ENCODE measurements around the gene CACNA1I. TPM values are rescaled to one million over a fixed set of nuclear protein-coding genes. Genes with fewer than 3 reads are reported as not detected.

The CACNA1I gene
- total and polyA plus RNA-seq, 2 experiments from 2014 or later: 0.17 to 0.21 TPM

GRCh38 chr22:39682994-39683393 is 112.4 kb downstream of the CACNA1I start:
- Histone ChIP-seq H3K27ac (no peak overlapping the region), H2AFZ (no peak overlapping the region), H3K9me3 (ENCODE audit: low read depth) (no peaks in the 10 kb centered on the region), H3K36me3 (replicated peaks; ENCODE audit: insufficient read depth, low read depth) (no peaks in the 10 kb centered on the region), H3K4me2 (no peak overlapping the region), H3K4me3 (no peak overlapping the region), H3K27me3 (no peaks in the 10 kb centered on the region), H3K9me2 (replicated peaks; ENCODE audit: insufficient read depth) (no peaks in the 10 kb centered on the region), H3K4me1 (ENCODE audit: insufficient read depth) (no peaks in the 10 kb centered on the region), H4K20me1 (ENCODE audit: insufficient read depth, poor library complexity, severe bottlenecking) (no peaks in the 10 kb centered on the region), H3K79me2 (no peaks in the 10 kb centered on the region)
- WGBS (ENCODE audit: low lambda C conversion rate, missing lambda C conversion rate): 91% methylated on average over 4 of the region's 4 CpGs
- no peak for DNase-seq (ENCODE audit: low spot score)
- TF ChIP-seq EZH2 (IDR thresholded peaks at IDR 0.05; ENCODE audit: borderline replicate concordance) (no peak), EZH2phosphoT487 (IDR thresholded peaks at IDR 0.05; ENCODE audit: low read depth, severe bottlenecking, unreplicated experiment) (no peak)
- TF ChIP-seq, protein P1, sequence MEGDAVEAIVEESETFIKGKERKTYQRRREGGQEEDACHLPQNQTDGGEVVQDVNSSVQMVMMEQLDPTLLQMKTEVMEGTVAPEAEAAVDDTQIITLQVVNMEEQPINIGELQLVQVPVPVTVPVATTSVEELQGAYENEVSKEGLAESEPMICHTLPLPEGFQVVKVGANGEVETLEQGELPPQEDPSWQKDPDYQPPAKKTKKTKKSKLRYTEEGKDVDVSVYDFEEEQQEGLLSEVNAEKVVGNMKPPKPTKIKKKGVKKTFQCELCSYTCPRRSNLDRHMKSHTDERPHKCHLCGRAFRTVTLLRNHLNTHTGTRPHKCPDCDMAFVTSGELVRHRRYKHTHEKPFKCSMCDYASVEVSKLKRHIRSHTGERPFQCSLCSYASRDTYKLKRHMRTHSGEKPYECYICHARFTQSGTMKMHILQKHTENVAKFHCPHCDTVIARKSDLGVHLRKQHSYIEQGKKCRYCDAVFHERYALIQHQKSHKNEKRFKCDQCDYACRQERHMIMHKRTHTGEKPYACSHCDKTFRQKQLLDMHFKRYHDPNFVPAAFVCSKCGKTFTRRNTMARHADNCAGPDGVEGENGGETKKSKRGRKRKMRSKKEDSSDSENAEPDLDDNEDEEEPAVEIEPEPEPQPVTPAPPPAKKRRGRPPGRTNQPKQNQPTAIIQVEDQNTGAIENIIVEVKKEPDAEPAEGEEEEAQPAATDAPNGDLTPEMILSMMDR (IDR thresholded peaks at IDR 0.05; ENCODE audit: poor library complexity): no peak

GRCh38 chr22:39683639-39684038 is 113.1 kb downstream of the CACNA1I start:
- Histone ChIP-seq H3K4me3 (no peak overlapping the region), H3K36me3 (replicated peaks; ENCODE audit: insufficient read depth, low read depth) (no peaks in the 10 kb centered on the region), H2AFZ (no peak overlapping the region), H3K27me3 (no peaks in the 10 kb centered on the region), H3K9me3 (ENCODE audit: low read depth) (no peaks in the 10 kb centered on the region), H4K20me1 (ENCODE audit: insufficient read depth, poor library complexity, severe bottlenecking) (no peaks in the 10 kb centered on the region), H3K9me2 (replicated peaks; ENCODE audit: insufficient read depth) (no peaks in the 10 kb centered on the region), H3K79me2 (no peaks in the 10 kb centered on the region), H3K4me1 (ENCODE audit: insufficient read depth) (no peaks in the 10 kb centered on the region), H3K27ac (no peak overlapping the region), H3K4me2 (no peak overlapping the region)
- TF ChIP-seq EZH2phosphoT487 (IDR thresholded peaks at IDR 0.05; ENCODE audit: low read depth, severe bottlenecking, unreplicated experiment) (no peak), EZH2 (IDR thresholded peaks at IDR 0.05; ENCODE audit: borderline replicate concordance) (no peak)
- TF ChIP-seq, protein P1 (IDR thresholded peaks at IDR 0.05; ENCODE audit: poor library complexity): no peak
- DNase-seq (ENCODE audit: low spot score): no peak
- 100% methylated on average over 4 of the region's 5 CpGs for WGBS (ENCODE audit: low lambda C conversion rate, missing lambda C conversion rate)

- WGBS (ENCODE audit: low lambda C conversion rate, missing lambda C conversion rate): 73% methylated on average over 4 of the region's 12 CpGs
- Histone ChIP-seq H3K36me3 (replicated peaks; ENCODE audit: insufficient read depth, low read depth) (no peaks in the 10 kb centered on the region), H3K27me3 (no peaks in the 10 kb centered on the region), H3K4me2 (no peak overlapping the region), H3K4me3 (no peak overlapping the region), H4K20me1 (ENCODE audit: insufficient read depth, poor library complexity, severe bottlenecking) (no peaks in the 10 kb centered on the region), H3K9me3 (ENCODE audit: low read depth) (no peaks in the 10 kb centered on the region), H3K27ac (no peak overlapping the region), H3K4me1 (ENCODE audit: insufficient read depth) (no peaks in the 10 kb centered on the region), H3K9me2 (replicated peaks; ENCODE audit: insufficient read depth) (no peaks in the 10 kb centered on the region), H3K79me2 (no peaks in the 10 kb centered on the region), H2AFZ (no peak overlapping the region)
- DNase-seq (ENCODE audit: low spot score): no peak
- TF ChIP-seq, protein P1 (IDR thresholded peaks at IDR 0.05; ENCODE audit: poor library complexity): no peak
- TF ChIP-seq EZH2 (IDR thresholded peaks at IDR 0.05; ENCODE audit: borderline replicate concordance) (no peak), EZH2phosphoT487 (IDR thresholded peaks at IDR 0.05; ENCODE audit: low read depth, severe bottlenecking, unreplicated experiment) (no peak)
These were observed 114.2 kb downstream of the CACNA1I start for GRCh38 chr22:39684702-39685281.
